Psoas muscle (tissue), 8 donors: ENCODE results near the gene WDR74. TPM values are rescaled to one million over a fixed set of nuclear protein-coding genes. Genes with fewer than 3 reads are reported as not detected.

Experiments used
- ATAC-seq, 4 donors: fragments of 200-7000 bp; cut with Tn5 transposase; one replicate each; pipeline ENCODE4 v1.9.1; 2020; ENCODE audit warnings: moderate library complexity in 3 of 4, mild to moderate bottlenecking in 2 of 4
- DNase-seq, 2 donors: peaks; one replicate each; pipeline ENCODE4 v3.0.0-alpha.2; 2020
- H3K27ac ChIP-seq: fragments of 200-600 bp; one replicate; pipeline ENCODE4 v1.8.0; 2022
- H3K27me3 ChIP-seq, 3 donors: fragments of 200-600 bp in 1 of 3; one replicate each; pipeline versions ENCODE4 v1.6.1 to v1.8.0; 2013 to 2022; ENCODE audit warnings: low read length in 2 of 3, mild to moderate bottlenecking in 2 of 3, moderate library complexity in 1 of 3; ENCODE audit not compliant: insufficient read depth in 3 of 3
- H3K36me3 ChIP-seq, 2 donors: fragments of 200-600 bp in 1 of 2; one replicate each; pipeline versions ENCODE4 v1.6.1 to v1.8.0; 2013 to 2022; ENCODE audit warnings: low read depth in 1 of 2, mild to moderate bottlenecking in 1 of 2, moderate library complexity in 1 of 2; ENCODE audit not compliant: insufficient read depth in 1 of 2
- H3K4me1 ChIP-seq: fragments of 200-600 bp; one replicate; pipeline ENCODE4 v1.8.0; 2022
- H3K4me3 ChIP-seq: fragments of 200-600 bp; one replicate; pipeline ENCODE4 v1.8.0; 2022; ENCODE audit warnings: mild to moderate bottlenecking
- H3K9me3 ChIP-seq: fragments of 200-600 bp; one replicate; pipeline ENCODE4 v1.8.0; 2022
- CTCF ChIP-seq: fragments of 200-600 bp; IDR thresholded peaks from one replicate; pipeline ENCODE4 v1.8.0; 2022; ENCODE audit warnings: antibody characterized with exemption
- WGBS, 3 donors: extraction: QIAGEN DNeasy Blood & Tissue Kit; methylation state at CpG; one replicate each; pipeline versions ENCODE4 v1.1.6 to v1.1.7; 2013; 5-methylcytosine and 5-hydroxymethylcytosine counted together
- intact Hi-C, 2 donors: fragments of 100-400 bp; cut with DNase I; formaldehyde crosslinking; loops; one replicate each; pipeline versions ENCODE4 v1.11.0 to v1.14.2; 2022
- polyA plus RNA-seq, 3 donors: library from polyadenylated mRNA; stranded (reverse); fragments of 200-250 nt; gene quantifications; one replicate each; pipeline ENCODE4 v1.2.3, GENCODE V29; 2013
- total RNA-seq, 4 donors: library from RNA; stranded (reverse); fragmentation: NEBNext Ultra II Directional in 2 of 4; extraction: Animal tissue kit (Norgen Biotek cat#: 25700) in 2 of 4; gene quantifications; one replicate each; pipeline versions ENCODE4 v1.2.1 to v1.2.4, GENCODE V29; 2021 to 2023
- donor health status: healthy with polysubstance abuse.
- donor health status: DM: no; HTN: no; CAD: no; lungs with moderate emphysema.
- donor health status: Bipolar disorder and iron deficiency.
- donor health status: healthy.
- donor health status: DM: yes; HTN: yes; CAD: no.
- donor health status: DM: no; HTN: no; CAD: no.
- donor health status: DM: no; HTN: no; CAD: no.
- donor health status: DM: yes; HTN: yes; CAD: no.

Gene WDR74
- total and polyA plus RNA-seq, 7 donors, result 32.9 to 121 (median 74.9) TPM

GRCh38 chr11:62883673-62884072 lies 44.3 kb upstream of the WDR74 start:
- no peak for DNase-seq
- Histone ChIP-seq H3K27me3 (no peaks in the 10 kb centered on the region), H3K9me3 (no peaks in the 10 kb centered on the region), H3K27ac (no peak overlapping the region), H3K4me3 (peak overlapping the region; percentile 99), H3K4me1 (peaks cover 44% of the 10 kb centered on the region), H3K36me3 (peaks cover 21 to 68% of the 10 kb centered on the region in 2 donors)
- WGBS, 3 donors, result 83 to 90% (median 89%) methylated on average over 3 of the region's 3 CpGs
- no peak for ATAC-seq
- intact Hi-C loops, result no loop called here
- TF ChIP-seq CTCF, result no peak

GRCh38 chr11:62882788-62883501 lies 43.6 kb upstream of the WDR74 start:
- Histone ChIP-seq H3K36me3 (peaks cover 21 to 60% of the 10 kb centered on the region in 2 donors), H3K4me1 (peaks cover 44% of the 10 kb centered on the region), H3K9me3 (no peaks in the 10 kb centered on the region), H3K27ac (peak overlapping the region; percentile 100), H3K4me3 (peak overlapping the region; percentile 99), H3K27me3 (no peaks in the 10 kb centered on the region)
- intact Hi-C loops, result no loop called here
- DNase-seq (no peak), ATAC-seq (no peak)
- no peak for TF ChIP-seq CTCF
- WGBS, 3 donors, result 78 to 79% (median 78%) methylated on average over 5 of the region's 5 CpGs

GRCh38 chr11:62882431-62882749 lies 43.0 kb upstream of the WDR74 start:
- no peaks in the 10 kb centered on the region for H3K27me3 ChIP-seq
- peaks cover 44% of the 10 kb centered on the region for H3K4me1 ChIP-seq
- TF ChIP-seq CTCF, result no peak
- ATAC-seq (no peak), DNase-seq (no peak)
- peak overlapping the region; percentile 99 for H3K4me3 ChIP-seq
- peak overlapping the region; percentile 100 for H3K27ac ChIP-seq
- no peaks in the 10 kb centered on the region for H3K9me3 ChIP-seq
- WGBS, 3 donors, result 52 to 69% (median 60%) methylated on average over 6 of the region's 6 CpGs
- H3K36me3 ChIP-seq, result peaks cover 21 to 55% of the 10 kb centered on the region in 2 donors
- intact Hi-C loops, result no loop called here

- 6 to 9% (median 7%) methylated on average over 17 to 21 of the region's 21 CpGs for WGBS, 3 donors
- peak; percentile 79 to 85 (median 83) for ATAC-seq
- peaks cover 41% of the 10 kb centered on the region for H3K4me1 ChIP-seq
- peak overlapping the region; percentile 99 for H3K4me3 ChIP-seq
- H3K9me3 ChIP-seq, result no peaks in the 10 kb centered on the region
- no peak for TF ChIP-seq CTCF
- H3K36me3 ChIP-seq, result peaks cover 17 to 49% of the 10 kb centered on the region in 2 donors
- H3K27ac ChIP-seq, result peak overlapping the region; percentile 100
- no peaks in the 10 kb centered on the region for H3K27me3 ChIP-seq
- DNase-seq, result peak; percentile 96 to 97
- intact Hi-C loops, result loop anchor here in 1 of 2 donors (2.0 kb wide), 1 partner anchor 41 kb away; no protein-coding TSS in a partner anchor
Measured at GRCh38 chr11:62881579-62882430, 42.4 kb upstream of the WDR74 start.
